ENCODE data around the gene ADGRA3. TPM values are rescaled to one million over a fixed set of nuclear protein-coding genes. Genes with fewer than 3 reads are reported as not detected.

ADGRA3 gene
- total RNA-seq, 1 experiment from 2014 or later = 57.5 TPM

GRCh38 chr4:22465996-22466395, 49.9 kb downstream of the ADGRA3 start:
- TF ChIP-seq CTCF (conservative IDR thresholded peaks at IDR 0.05; ENCODE audit: low read depth, low read length) (no peak), EZH2 (IDR thresholded peaks at IDR 0.05; ENCODE audit: borderline replicate concordance, low read depth, low read length, poor library complexity, severe bottlenecking) (no peak)
- intact Hi-C loops (cut with micrococcal nuclease; ENCODE audit: unreplicated experiment) = no loop called here
- Histone ChIP-seq H3K36me3 (ENCODE audit: insufficient read depth, low read length, poor library complexity, severe bottlenecking) (no peaks in the 10 kb centered on the region), H3K4me1 (ENCODE audit: insufficient read depth, low read length, poor library complexity, severe bottlenecking) (no peaks in the 10 kb centered on the region), H3K27me3 (replicated peaks; ENCODE audit: insufficient read depth, low read depth, low read length, poor library complexity) (no peaks in the 10 kb centered on the region), H3K9me3 (ENCODE audit: low read depth, low read length, poor library complexity, severe bottlenecking) (no peaks in the 10 kb centered on the region), H3K4me3 (ENCODE audit: low read depth, low read length, poor library complexity, severe bottlenecking) (no peak overlapping the region), H3K27ac (ENCODE audit: low read depth, low read length, poor library complexity, severe bottlenecking) (no peak overlapping the region)
- ChIA-PET POLR2A (ENCODE audit: low non-redundant PET) (no interaction called here), CTCF (no interaction called here)
- no peak for DNase-seq (ENCODE audit: low spot score)
- BruUV-seq (replicated peaks) = no TSS peak

- H3K27me3 ChIP-seq (replicated peaks; ENCODE audit: insufficient read depth, low read depth, low read length, poor library complexity) = no peaks in the 10 kb centered on the region
- intact Hi-C loops (cut with micrococcal nuclease; ENCODE audit: unreplicated experiment) = no loop called here
- BruUV-seq (replicated peaks) = no TSS peak
- H3K36me3 ChIP-seq (ENCODE audit: insufficient read depth, low read length, poor library complexity, severe bottlenecking) = no peaks in the 10 kb centered on the region
- POLR2A ChIA-PET (ENCODE audit: low non-redundant PET) = interaction anchor here (0.6 kb wide), 1 partner anchor 13 kb away, joined by 3 read pairs; no protein-coding TSS in a partner anchor
- no peaks in the 10 kb centered on the region for H3K9me3 ChIP-seq (ENCODE audit: low read depth, low read length, poor library complexity, severe bottlenecking)
- no peak overlapping the region for H3K27ac ChIP-seq (ENCODE audit: low read depth, low read length, poor library complexity, severe bottlenecking)
- H3K4me3 ChIP-seq (ENCODE audit: low read depth, low read length, poor library complexity, severe bottlenecking) = no peak overlapping the region
- CTCF ChIA-PET = no interaction called here
- DNase-seq (ENCODE audit: low spot score) = no peak
- H3K4me1 ChIP-seq (ENCODE audit: insufficient read depth, low read length, poor library complexity, severe bottlenecking) = no peaks in the 10 kb centered on the region
- TF ChIP-seq CTCF (conservative IDR thresholded peaks at IDR 0.05; ENCODE audit: low read depth, low read length) (no peak), EZH2 (IDR thresholded peaks at IDR 0.05; ENCODE audit: borderline replicate concordance, low read depth, low read length, poor library complexity, severe bottlenecking) (no peak)
Observed at GRCh38 chr4:22465349-22465748, 50.5 kb downstream of the ADGRA3 start.

GRCh38 chr4:22463179-22463578, 52.7 kb downstream of the ADGRA3 start:
- Histone ChIP-seq H3K9me3 (ENCODE audit: low read depth, low read length, poor library complexity, severe bottlenecking) (no peaks in the 10 kb centered on the region), H3K36me3 (ENCODE audit: insufficient read depth, low read length, poor library complexity, severe bottlenecking) (no peaks in the 10 kb centered on the region), H3K27ac (ENCODE audit: low read depth, low read length, poor library complexity, severe bottlenecking) (no peak overlapping the region), H3K27me3 (replicated peaks; ENCODE audit: insufficient read depth, low read depth, low read length, poor library complexity) (no peaks in the 10 kb centered on the region), H3K4me3 (ENCODE audit: low read depth, low read length, poor library complexity, severe bottlenecking) (no peak overlapping the region), H3K4me1 (ENCODE audit: insufficient read depth, low read length, poor library complexity, severe bottlenecking) (no peaks in the 10 kb centered on the region)
- ChIA-PET CTCF (no interaction called here), POLR2A (ENCODE audit: low non-redundant PET) (no interaction called here)
- intact Hi-C loops (cut with micrococcal nuclease; ENCODE audit: unreplicated experiment) = no loop called here
- no peak for DNase-seq (ENCODE audit: low spot score)
- BruUV-seq (replicated peaks) = no TSS peak
- TF ChIP-seq CTCF (conservative IDR thresholded peaks at IDR 0.05; ENCODE audit: low read depth, low read length) = 0 out of 2 replicates have a peak, but pooled peaks have one; percentile 28
- no peak for TF ChIP-seq EZH2 (IDR thresholded peaks at IDR 0.05; ENCODE audit: borderline replicate concordance, low read depth, low read length, poor library complexity, severe bottlenecking)

Data from A673 (cell line).